Neural cell (in vitro differentiated cells): Measurements from ENCODE around the gene AGPAT3. TPM values are rescaled to one million over a fixed set of nuclear protein-coding genes. Genes with fewer than 3 reads are reported as not detected.

Experiments used
- H2AFZ ChIP-seq: fragments of 200-600, 300-800 bp; sonication (generic), shearing (Covaris generic); 2 replicates; pipeline ENCODE4 v1.6.0; 2014; ENCODE audit warnings: low read depth, mild to moderate bottlenecking, antibody characterized with exemption, low read length, moderate library complexity
- H3F3A ChIP-seq: fragments of 200-600 bp; shearing (Covaris generic); 2 replicates; pipeline ENCODE4 v1.6.1; 2016; ENCODE audit warnings: mild to moderate bottlenecking, moderate library complexity, mixed read lengths, antibody characterized with exemption, low read length; ENCODE audit not compliant: insufficient read depth, poor library complexity, severe bottlenecking
- H3K27ac ChIP-seq: fragments of 200-600, 300-800 bp; sonication (generic), shearing (Covaris generic); 2 replicates; pipeline ENCODE4 v1.5.1; 2014; ENCODE audit warnings: mild to moderate bottlenecking, low read length, moderate library complexity
- H3K27me3 ChIP-seq: fragments of 300-800, 200-600 bp; sonication (generic), shearing (Covaris generic); 2 replicates; pipeline ENCODE4 v1.6.0; 2014; ENCODE audit warnings: mild to moderate bottlenecking, low read depth, low read length, moderate library complexity; ENCODE audit not compliant: insufficient read depth
- H3K36me3 ChIP-seq: fragments of 300-800, 200-600 bp; sonication (generic), shearing (Covaris generic); 2 replicates; pipeline ENCODE4 v1.5.1; 2014; ENCODE audit warnings: mild to moderate bottlenecking, antibody characterized with exemption, low read length, moderate library complexity; ENCODE audit not compliant: insufficient read depth
- H3K4me2 ChIP-seq: fragments of 300-800, 200-600 bp; sonication (generic), shearing (Covaris generic); 2 replicates; pipeline ENCODE4 v1.6.0; 2014; ENCODE audit warnings: mild to moderate bottlenecking, low read length
- H3K4me3 ChIP-seq: fragments of 300-800, 200-600 bp; sonication (generic), shearing (Covaris generic); 2 replicates; pipeline ENCODE4 v1.5.1; 2014; ENCODE audit warnings: mild to moderate bottlenecking, low read length, moderate library complexity
- H3K79me2 ChIP-seq: fragments of 200-600 bp; shearing (Covaris generic); replicated peaks from 2 replicates; pipeline ENCODE4 v1.6.0; 2014; ENCODE audit warnings: mild to moderate bottlenecking, low read length, moderate library complexity; ENCODE audit not compliant: insufficient read depth
- H3K9ac ChIP-seq: fragments of 300-800, 200-600 bp; sonication (generic), shearing (Covaris generic); 2 replicates; pipeline ENCODE4 v1.6.1; 2016; ENCODE audit warnings: mild to moderate bottlenecking, low read length, mixed read lengths
- H3K9me2 ChIP-seq: fragments of 200-600 bp; shearing (Covaris generic); 2 replicates; pipeline ENCODE4 v1.6.1; 2016; ENCODE audit warnings: mild to moderate bottlenecking, low read length, mixed read lengths; ENCODE audit not compliant: insufficient read depth
- H3K9me3 ChIP-seq: fragments of 200-600, 300-800 bp; sonication (generic), shearing (Covaris generic); 2 replicates; pipeline ENCODE4 v1.6.1; 2016; ENCODE audit warnings: mild to moderate bottlenecking, mixed run types, low read length, moderate library complexity, mixed read lengths
- H4K20me1 ChIP-seq: fragments of 200-600 bp; shearing (Covaris generic); 2 replicates; pipeline ENCODE4 v1.6.1; 2016; ENCODE audit warnings: mild to moderate bottlenecking, mixed run types; ENCODE audit not compliant: insufficient read depth
- EP300 ChIP-seq: fragments of 450-650 bp; conservative IDR thresholded peaks from 2 replicates; pipeline ENCODE4 v1.6.1; 2014; ENCODE audit warnings: antibody characterized with exemption, mild to moderate bottlenecking, moderate library complexity; ENCODE audit not compliant: poor library complexity, severe bottlenecking
- EZH2 ChIP-seq: fragments of 200-600, 300-800 bp; shearing (Covaris generic), sonication (generic); IDR thresholded peaks from 2 replicates; pipeline ENCODE4 v1.6.1; 2014; ENCODE audit warnings: antibody characterized with exemption, low read length, borderline replicate concordance, mild to moderate bottlenecking; ENCODE audit not compliant: insufficient read depth, poor library complexity, severe bottlenecking
- MXI1 ChIP-seq: fragments of 450-650 bp; conservative IDR thresholded peaks from 2 replicates; pipeline ENCODE4 v1.6.1; 2014; ENCODE audit warnings: antibody characterized with exemption, mild to moderate bottlenecking; ENCODE audit not compliant: poor library complexity, severe bottlenecking
- POLR2AphosphoS5 ChIP-seq: IDR thresholded peaks from 2 replicates; pipeline ENCODE4 v1.6.1; 2012
- RAD21 ChIP-seq: fragments of 450-650 bp; conservative IDR thresholded peaks from 2 replicates; pipeline ENCODE4 v1.6.1; 2014; ENCODE audit warnings: antibody characterized with exemption, mild to moderate bottlenecking, moderate library complexity
- SMC3 ChIP-seq: fragments of 450-650 bp; conservative IDR thresholded peaks from 2 replicates; pipeline ENCODE4 v1.6.1; 2014; ENCODE audit warnings: antibody characterized with exemption, mild to moderate bottlenecking, moderate library complexity; ENCODE audit not compliant: poor library complexity
- TAF1 ChIP-seq: IDR thresholded peaks from 2 replicates; pipeline ENCODE4 v1.6.1; 2012; ENCODE audit warnings: low read depth
- polyA plus RNA-seq: library from polyadenylated mRNA; depleted of rRNA; stranded (reverse); fragments of >200 nt; gene quantifications from 2 replicates; pipeline ENCODE4 v1.2.3, GENCODE V29; 2014
- TF ChIP-seq, protein P1 (sequence below): IDR thresholded peaks from 2 replicates; pipeline ENCODE4 v1.6.1; 2012; ENCODE audit warnings: borderline replicate concordance
- TF ChIP-seq, protein P2 (sequence below): fragments of 450-650 bp; IDR thresholded peaks from 2 replicates; pipeline ENCODE4 v1.5.1; 2014; ENCODE audit warnings: antibody characterized with exemption, mild to moderate bottlenecking, moderate library complexity; ENCODE audit not compliant: poor library complexity, severe bottlenecking

AGPAT3 gene
- polyA plus RNA-seq, 1 donor from 2014 or later = 8.4 TPM

DNA sequence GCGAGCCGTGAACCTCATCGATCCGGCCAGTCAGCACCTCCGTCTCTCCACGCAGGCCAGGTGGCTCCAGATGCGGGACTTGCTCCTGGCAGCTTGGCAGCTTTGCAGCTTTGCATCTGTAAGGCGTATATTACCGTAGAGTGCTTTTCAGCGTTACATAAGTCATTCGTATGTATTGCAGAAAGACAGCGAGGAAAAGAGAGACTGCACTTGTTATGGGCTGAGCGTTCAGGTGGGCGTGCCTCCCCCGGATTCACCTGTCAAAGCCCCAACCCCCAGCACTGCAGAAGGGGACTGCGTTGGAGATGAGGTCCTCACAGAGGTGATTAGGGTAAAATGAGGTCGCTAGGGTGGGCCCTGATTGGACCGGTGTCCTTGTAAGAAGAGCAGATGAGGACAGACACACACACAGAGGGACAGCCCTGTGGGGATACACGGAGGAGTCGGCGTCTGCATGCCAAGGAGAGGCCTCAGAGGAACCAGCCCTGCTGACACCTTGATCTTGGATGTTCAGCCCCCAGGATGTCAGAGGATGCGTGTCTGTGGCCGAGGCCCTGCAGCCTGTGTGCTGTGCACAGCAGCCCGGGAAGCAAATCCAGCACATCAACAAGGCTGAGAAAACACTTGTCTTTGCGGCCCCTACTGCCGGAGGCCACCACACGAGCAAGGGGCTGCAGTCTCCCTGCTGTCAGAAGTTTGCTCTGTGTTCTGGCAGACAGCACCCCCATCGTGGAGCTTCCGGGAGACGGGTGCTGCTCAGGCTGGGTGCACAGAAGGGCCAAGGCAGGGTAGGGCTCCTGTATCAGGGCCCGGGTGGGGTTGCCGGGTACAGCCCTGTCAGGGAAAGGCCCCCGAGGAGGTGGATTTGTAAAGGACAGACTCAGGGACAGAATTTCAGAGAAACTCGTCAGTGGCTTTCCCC lies 10.9 kb upstream of the AGPAT3 start:
- TF ChIP-seq POLR2AphosphoS5 (no peak), RAD21 (no peak), TAF1 (no peak), EP300 (no peak), EZH2 (no peak), MXI1 (no peak), SMC3 (no peak)
- TF ChIP-seq, protein P1, sequence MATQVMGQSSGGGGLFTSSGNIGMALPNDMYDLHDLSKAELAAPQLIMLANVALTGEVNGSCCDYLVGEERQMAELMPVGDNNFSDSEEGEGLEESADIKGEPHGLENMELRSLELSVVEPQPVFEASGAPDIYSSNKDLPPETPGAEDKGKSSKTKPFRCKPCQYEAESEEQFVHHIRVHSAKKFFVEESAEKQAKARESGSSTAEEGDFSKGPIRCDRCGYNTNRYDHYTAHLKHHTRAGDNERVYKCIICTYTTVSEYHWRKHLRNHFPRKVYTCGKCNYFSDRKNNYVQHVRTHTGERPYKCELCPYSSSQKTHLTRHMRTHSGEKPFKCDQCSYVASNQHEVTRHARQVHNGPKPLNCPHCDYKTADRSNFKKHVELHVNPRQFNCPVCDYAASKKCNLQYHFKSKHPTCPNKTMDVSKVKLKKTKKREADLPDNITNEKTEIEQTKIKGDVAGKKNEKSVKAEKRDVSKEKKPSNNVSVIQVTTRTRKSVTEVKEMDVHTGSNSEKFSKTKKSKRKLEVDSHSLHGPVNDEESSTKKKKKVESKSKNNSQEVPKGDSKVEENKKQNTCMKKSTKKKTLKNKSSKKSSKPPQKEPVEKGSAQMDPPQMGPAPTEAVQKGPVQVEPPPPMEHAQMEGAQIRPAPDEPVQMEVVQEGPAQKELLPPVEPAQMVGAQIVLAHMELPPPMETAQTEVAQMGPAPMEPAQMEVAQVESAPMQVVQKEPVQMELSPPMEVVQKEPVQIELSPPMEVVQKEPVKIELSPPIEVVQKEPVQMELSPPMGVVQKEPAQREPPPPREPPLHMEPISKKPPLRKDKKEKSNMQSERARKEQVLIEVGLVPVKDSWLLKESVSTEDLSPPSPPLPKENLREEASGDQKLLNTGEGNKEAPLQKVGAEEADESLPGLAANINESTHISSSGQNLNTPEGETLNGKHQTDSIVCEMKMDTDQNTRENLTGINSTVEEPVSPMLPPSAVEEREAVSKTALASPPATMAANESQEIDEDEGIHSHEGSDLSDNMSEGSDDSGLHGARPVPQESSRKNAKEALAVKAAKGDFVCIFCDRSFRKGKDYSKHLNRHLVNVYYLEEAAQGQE = no peak
- TF ChIP-seq, protein P2, sequence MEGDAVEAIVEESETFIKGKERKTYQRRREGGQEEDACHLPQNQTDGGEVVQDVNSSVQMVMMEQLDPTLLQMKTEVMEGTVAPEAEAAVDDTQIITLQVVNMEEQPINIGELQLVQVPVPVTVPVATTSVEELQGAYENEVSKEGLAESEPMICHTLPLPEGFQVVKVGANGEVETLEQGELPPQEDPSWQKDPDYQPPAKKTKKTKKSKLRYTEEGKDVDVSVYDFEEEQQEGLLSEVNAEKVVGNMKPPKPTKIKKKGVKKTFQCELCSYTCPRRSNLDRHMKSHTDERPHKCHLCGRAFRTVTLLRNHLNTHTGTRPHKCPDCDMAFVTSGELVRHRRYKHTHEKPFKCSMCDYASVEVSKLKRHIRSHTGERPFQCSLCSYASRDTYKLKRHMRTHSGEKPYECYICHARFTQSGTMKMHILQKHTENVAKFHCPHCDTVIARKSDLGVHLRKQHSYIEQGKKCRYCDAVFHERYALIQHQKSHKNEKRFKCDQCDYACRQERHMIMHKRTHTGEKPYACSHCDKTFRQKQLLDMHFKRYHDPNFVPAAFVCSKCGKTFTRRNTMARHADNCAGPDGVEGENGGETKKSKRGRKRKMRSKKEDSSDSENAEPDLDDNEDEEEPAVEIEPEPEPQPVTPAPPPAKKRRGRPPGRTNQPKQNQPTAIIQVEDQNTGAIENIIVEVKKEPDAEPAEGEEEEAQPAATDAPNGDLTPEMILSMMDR = no peak

DNA sequence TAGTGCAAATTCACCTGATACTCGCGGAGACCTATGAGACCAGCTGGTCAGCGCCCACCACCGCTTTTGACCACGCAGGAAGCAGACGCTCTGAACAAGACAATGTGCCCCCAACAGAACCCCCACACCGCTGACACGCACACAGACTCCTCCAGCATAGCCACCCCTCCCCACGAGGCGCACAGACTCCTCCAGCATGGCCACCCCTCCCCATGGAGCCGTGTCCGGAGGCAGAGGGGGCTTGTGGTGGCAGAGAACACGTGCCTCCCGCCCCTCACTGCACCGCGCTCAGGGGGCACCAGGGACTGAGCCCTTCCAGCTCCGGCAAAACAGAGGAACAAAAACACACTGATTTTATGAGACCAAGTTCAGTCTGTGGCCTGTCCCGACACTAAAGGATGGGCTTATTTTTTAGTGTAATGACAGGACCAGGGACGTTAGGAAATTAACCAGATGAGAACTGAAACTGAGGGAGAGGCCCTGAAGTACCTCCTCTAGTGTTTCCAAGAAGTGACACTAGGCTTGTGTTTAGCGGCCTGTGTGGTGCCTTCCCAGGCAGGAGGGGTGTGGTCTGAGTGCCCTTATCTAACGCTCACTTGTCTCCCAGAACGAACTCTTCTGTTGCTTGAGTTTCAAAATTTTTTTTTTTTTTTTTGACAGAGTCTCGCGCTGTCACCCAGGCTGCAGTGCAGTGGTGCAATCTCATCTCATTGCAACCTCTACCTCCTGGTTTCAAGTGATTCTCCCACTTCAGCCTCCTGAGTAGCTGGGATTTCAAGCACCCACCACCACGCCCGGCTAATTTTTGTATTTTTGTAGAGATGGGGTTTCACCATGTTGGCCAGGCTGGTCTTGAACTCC lies 10.0 kb upstream of the AGPAT3 start:
- H4K20me1 ChIP-seq = no peaks in the 10 kb centered on the region
- no peak overlapping the region for H3K27ac ChIP-seq
- H3K9me3 ChIP-seq = no peaks in the 10 kb centered on the region
- H3F3A ChIP-seq = no peaks in the 10 kb centered on the region
- no peak overlapping the region for H2AFZ ChIP-seq
- no peaks in the 10 kb centered on the region for H3K79me2 ChIP-seq
- TF ChIP-seq POLR2AphosphoS5 = no peak
- TF ChIP-seq RAD21 = no peak
- TF ChIP-seq, protein P2 = no peak
- no peak for TF ChIP-seq TAF1
- no peak for TF ChIP-seq MXI1
- no peak for TF ChIP-seq EP300
- TF ChIP-seq SMC3 = no peak
- no peaks in the 10 kb centered on the region for H3K36me3 ChIP-seq
- no peak overlapping the region for H3K9ac ChIP-seq
- H3K9me2 ChIP-seq = no peaks in the 10 kb centered on the region
- no peak overlapping the region for H3K4me3 ChIP-seq
- H3K4me2 ChIP-seq = no peak overlapping the region
- no peaks in the 10 kb centered on the region for H3K27me3 ChIP-seq

More for the DNA sequence above, 10.9 kb upstream of the AGPAT3 start:
- Histone ChIP-seq H3K4me2 (no peak overlapping the region), H3F3A (no peaks in the 10 kb centered on the region), H4K20me1 (no peaks in the 10 kb centered on the region), H3K36me3 (no peaks in the 10 kb centered on the region), H3K27me3 (no peaks in the 10 kb centered on the region), H3K9me2 (no peaks in the 10 kb centered on the region), H3K27ac (no peak overlapping the region), H3K9ac (no peak overlapping the region), H3K4me3 (no peak overlapping the region), H2AFZ (no peak overlapping the region), H3K9me3 (no peaks in the 10 kb centered on the region), H3K79me2 (no peaks in the 10 kb centered on the region)
